ENCODE results near the gene RBP4. TPM values are rescaled to one million over a fixed set of nuclear protein-coding genes. Genes with fewer than 3 reads are reported as not detected.

Gene RBP4
- total and polyA plus RNA-seq, 10 of the 15 experiments (the other 5 are each of a cell fraction or from before 2014, with no cell fraction given): 1.2 TPM; not detected in 9

DNA sequence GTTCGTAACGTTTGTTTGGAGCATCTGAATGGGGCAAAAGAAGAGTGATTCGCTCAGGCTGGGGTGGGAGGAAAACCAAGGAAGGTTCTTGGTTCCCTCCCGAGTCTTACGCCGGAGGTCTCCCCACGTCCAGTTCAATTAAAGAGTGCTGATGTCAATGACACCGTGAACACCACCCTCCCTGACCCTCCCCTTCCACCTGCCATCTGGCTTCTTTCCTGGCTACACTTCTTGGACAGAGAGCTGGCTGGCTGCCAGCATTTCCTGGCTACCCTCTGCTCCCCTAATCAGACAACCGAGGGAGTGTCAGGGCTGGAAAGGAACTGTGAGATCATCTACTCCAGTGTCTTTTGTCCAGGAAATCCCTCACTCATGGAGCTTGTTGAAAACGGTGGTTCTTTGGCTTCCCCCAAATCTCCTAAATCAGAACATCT, 58.7 kb downstream of the RBP4 start:
- Histone ChIP-seq H3K27ac (ENCODE audit: control insufficient read depth, insufficient read depth) (no peak overlapping the region), H3K9me3 (replicated peaks; ENCODE audit: control insufficient read depth, insufficient read depth, low read length) (no peaks in the 10 kb centered on the region), H2AFZ (ENCODE audit: control insufficient read depth, low read depth, low read length) (no peak overlapping the region), H3K79me2 (ENCODE audit: control insufficient read depth, insufficient read depth, low read length) (no peaks in the 10 kb centered on the region), H3K4me3 (no peak overlapping the region), H3K36me3 (ENCODE audit: control insufficient read depth in 2 of 2, insufficient read depth in 2 of 2, low read length in 1 of 2) (no peaks in the 10 kb centered on the region), H3K4me1 (ENCODE audit: control insufficient read depth, insufficient read depth, low read length) (no peaks in the 10 kb centered on the region), H3K4me2 (ENCODE audit: control insufficient read depth, insufficient read depth) (no peak overlapping the region), H4K20me1 (ENCODE audit: control insufficient read depth, insufficient read depth) (no peaks in the 10 kb centered on the region), H3K27me3 (replicated peaks in 1 of 2; ENCODE audit: control insufficient read depth in 2 of 2, insufficient read depth in 2 of 2, low read length in 1 of 2) (no peaks in the 10 kb centered on the region), H3K9ac (ENCODE audit: control insufficient read depth, insufficient read depth, low read length) (no peak overlapping the region)
- ChIA-PET CTCF (interaction anchor here (0.6 to 1.5 kb wide), 9 partner anchors 8 to 1008 kb away, joined by 3 to 5 read pairs (median 3); no protein-coding TSS in a partner anchor), SMC1A (ENCODE audit: uncharacterized antibody, unreplicated experiment) (interaction anchor here (0.6 to 1.4 kb wide), 2 partner anchors 138 to 274 kb away, joined by 3 read pairs; no protein-coding TSS in a partner anchor), POLR2A (interaction anchor here (0.7 kb wide), 1 partner anchor 137 kb away, joined by 3 read pairs; no protein-coding TSS in a partner anchor), RAD21 (ENCODE audit: unreplicated experiment) (interaction anchor here (0.8 to 1.1 kb wide), 3 partner anchors 12 to 780 kb away, joined by 3 to 4 read pairs (median 4); no protein-coding TSS in a partner anchor)
- no peak for FAIRE-seq
- TF ChIP-seq, protein P1, sequence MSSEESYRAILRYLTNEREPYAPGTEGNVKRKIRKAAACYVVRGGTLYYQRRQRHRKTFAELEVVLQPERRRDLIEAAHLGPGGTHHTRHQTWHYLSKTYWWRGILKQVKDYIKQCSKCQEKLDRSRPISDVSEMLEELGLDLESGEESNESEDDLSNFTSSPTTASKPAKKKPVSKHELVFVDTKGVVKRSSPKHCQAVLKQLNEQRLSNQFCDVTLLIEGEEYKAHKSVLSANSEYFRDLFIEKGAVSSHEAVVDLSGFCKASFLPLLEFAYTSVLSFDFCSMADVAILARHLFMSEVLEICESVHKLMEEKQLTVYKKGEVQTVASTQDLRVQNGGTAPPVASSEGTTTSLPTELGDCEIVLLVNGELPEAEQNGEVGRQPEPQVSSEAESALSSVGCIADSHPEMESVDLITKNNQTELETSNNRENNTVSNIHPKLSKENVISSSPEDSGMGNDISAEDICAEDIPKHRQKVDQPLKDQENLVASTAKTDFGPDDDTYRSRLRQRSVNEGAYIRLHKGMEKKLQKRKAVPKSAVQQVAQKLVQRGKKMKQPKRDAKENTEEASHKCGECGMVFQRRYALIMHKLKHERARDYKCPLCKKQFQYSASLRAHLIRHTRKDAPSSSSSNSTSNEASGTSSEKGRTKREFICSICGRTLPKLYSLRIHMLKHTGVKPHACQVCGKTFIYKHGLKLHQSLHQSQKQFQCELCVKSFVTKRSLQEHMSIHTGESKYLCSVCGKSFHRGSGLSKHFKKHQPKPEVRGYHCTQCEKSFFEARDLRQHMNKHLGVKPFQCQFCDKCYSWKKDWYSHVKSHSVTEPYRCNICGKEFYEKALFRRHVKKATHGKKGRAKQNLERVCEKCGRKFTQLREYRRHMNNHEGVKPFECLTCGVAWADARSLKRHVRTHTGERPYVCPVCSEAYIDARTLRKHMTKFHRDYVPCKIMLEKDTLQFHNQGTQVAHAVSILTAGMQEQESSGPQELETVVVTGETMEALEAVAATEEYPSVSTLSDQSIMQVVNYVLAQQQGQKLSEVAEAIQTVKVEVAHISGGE (CRISPR knock-in tag; IDR thresholded peaks at IDR 0.05): no peak
- BruUV-seq (replicated peaks): no TSS peak
- in situ Hi-C loops (cut with MboI) (no loop called here), intact Hi-C loops (cut with micrococcal nuclease; ENCODE audit: unreplicated experiment) (no loop called here)
- no peak for DNase-seq (ENCODE audit: low read depth, low spot score)
- ATAC-seq: no peak
- WGBS (ENCODE audit: insufficient coverage, insufficient replicate concordance, low lambda C conversion rate, missing lambda C conversion rate): 31% methylated on average over 10 of the region's 10 CpGs

Other genes with a start within 250 kb of the RBP4 start
- gene MYOF, start 118.9 kb downstream of the RBP4 start, total RNA-seq (2014; rRNA removed): 0.11 and 0.16 TPM in 2 replicates
- 0.09 and 0.18 TPM in 2 replicates for gene MYOF, start 118.9 kb downstream of the RBP4 start, total RNA-seq (2014; rRNA removed; fragmentation: Illumina TruSeq; extraction: Trizol)
- gene MYOF, start 118.9 kb downstream of the RBP4 start, total RNA-seq (2021): 0.44 and 0.45 TPM in 2 replicates
- 0.04 and 0.15 TPM in 2 replicates for gene MYOF, start 118.9 kb downstream of the RBP4 start, polyA plus RNA-seq (2011; rRNA removed)
- gene MYOF, start 118.9 kb downstream of the RBP4 start, polyA plus RNA-seq (2014; fragmentation: Illumina TruSeq; extraction: Trizol): 0.11 and 0.19 TPM in 2 replicates
- under 1 TPM; 0.02 to 0.13 TPM for gene MYOF, start 118.9 kb downstream of the RBP4 start, polyA plus RNA-seq (2014; fragmentation: Nextera tagmentation; extraction: Ambion mirVana)
- gene MYOF, start 118.9 kb downstream of the RBP4 start, polyA plus RNA-seq (2014; rRNA removed): 0.25 and 0.42 TPM in 2 replicates
- under 1 TPM; 0.48 to 0.59 TPM for gene MYOF, start 118.9 kb downstream of the RBP4 start, polyA plus RNA-seq (2016; fragmentation: Nextera tagmentation; extraction: Ambion mirVana)
- gene CEP55, start 104.6 kb downstream of the RBP4 start, total RNA-seq (2014; rRNA removed): 51.3 and 59.5 TPM in 2 replicates
- gene CEP55, start 104.6 kb downstream of the RBP4 start, total RNA-seq (2014; rRNA removed; fragmentation: Illumina TruSeq; extraction: Trizol): 80.8 and 83.6 TPM in 2 replicates
- 37.5 and 38.7 TPM in 2 replicates for gene CEP55, start 104.6 kb downstream of the RBP4 start, total RNA-seq (2021)
- 54.6 and 86.6 TPM in 2 replicates for gene CEP55, start 104.6 kb downstream of the RBP4 start, polyA plus RNA-seq (2011; rRNA removed)
- gene CEP55, start 104.6 kb downstream of the RBP4 start, polyA plus RNA-seq (2014; fragmentation: Illumina TruSeq; extraction: Trizol): 65.2 and 77.0 TPM in 2 replicates
- gene CEP55, start 104.6 kb downstream of the RBP4 start, polyA plus RNA-seq (2014; fragmentation: Nextera tagmentation; extraction: Ambion mirVana): 10 to 100 TPM; 14.6 to 16.7 TPM
- 32.2 and 41.2 TPM in 2 replicates for gene CEP55, start 104.6 kb downstream of the RBP4 start, polyA plus RNA-seq (2014; rRNA removed)
- gene CEP55, start 104.6 kb downstream of the RBP4 start, polyA plus RNA-seq (2016; fragmentation: Nextera tagmentation; extraction: Ambion mirVana): 10 to 100 TPM; 52.7 to 56.1 TPM
- not detected in 2 replicates for gene FFAR4, start 34.6 kb downstream of the RBP4 start, total RNA-seq (2014; rRNA removed)
- gene FFAR4, start 34.6 kb downstream of the RBP4 start, total RNA-seq (2014; rRNA removed; fragmentation: Illumina TruSeq; extraction: Trizol): not detected in 2 replicates
- gene FFAR4, start 34.6 kb downstream of the RBP4 start, total RNA-seq (2021): not detected in 2 replicates
- not detected in 2 replicates for gene FFAR4, start 34.6 kb downstream of the RBP4 start, polyA plus RNA-seq (2011; rRNA removed)
- not detected in 2 replicates for gene FFAR4, start 34.6 kb downstream of the RBP4 start, polyA plus RNA-seq (2014; fragmentation: Illumina TruSeq; extraction: Trizol)
- gene FFAR4, start 34.6 kb downstream of the RBP4 start, polyA plus RNA-seq (2014; fragmentation: Nextera tagmentation; extraction: Ambion mirVana): not detected
- not detected in 2 replicates for gene FFAR4, start 34.6 kb downstream of the RBP4 start, polyA plus RNA-seq (2014; rRNA removed)
- not detected for gene FFAR4, start 34.6 kb downstream of the RBP4 start, polyA plus RNA-seq (2016; fragmentation: Nextera tagmentation; extraction: Ambion mirVana)
- not detected in 2 replicates for gene PDE6C, start 11.3 kb upstream of the RBP4 start, total RNA-seq (2014; rRNA removed)
- gene PDE6C, start 11.3 kb upstream of the RBP4 start, total RNA-seq (2014; rRNA removed; fragmentation: Illumina TruSeq; extraction: Trizol): not detected in 2 replicates
- not detected in 2 replicates for gene PDE6C, start 11.3 kb upstream of the RBP4 start, total RNA-seq (2021)
- not detected in 2 replicates for gene PDE6C, start 11.3 kb upstream of the RBP4 start, polyA plus RNA-seq (2011; rRNA removed)
- not detected in 2 replicates for gene PDE6C, start 11.3 kb upstream of the RBP4 start, polyA plus RNA-seq (2014; fragmentation: Illumina TruSeq; extraction: Trizol)
- gene PDE6C, start 11.3 kb upstream of the RBP4 start, polyA plus RNA-seq (2014; fragmentation: Nextera tagmentation; extraction: Ambion mirVana): not detected
- not detected in 2 replicates for gene PDE6C, start 11.3 kb upstream of the RBP4 start, polyA plus RNA-seq (2014; rRNA removed)
- gene PDE6C, start 11.3 kb upstream of the RBP4 start, polyA plus RNA-seq (2016; fragmentation: Nextera tagmentation; extraction: Ambion mirVana): not detected
- 8.5 and 8.9 TPM in 2 replicates for gene FRA10AC1, start 101.4 kb upstream of the RBP4 start, total RNA-seq (2014; rRNA removed)
- 9.8 and 11.0 TPM in 2 replicates for gene FRA10AC1, start 101.4 kb upstream of the RBP4 start, total RNA-seq (2014; rRNA removed; fragmentation: Illumina TruSeq; extraction: Trizol)
- gene FRA10AC1, start 101.4 kb upstream of the RBP4 start, total RNA-seq (2021): 7.3 and 9.7 TPM in 2 replicates
- gene FRA10AC1, start 101.4 kb upstream of the RBP4 start, polyA plus RNA-seq (2011; rRNA removed): 18.1 and 33.3 TPM in 2 replicates
- gene FRA10AC1, start 101.4 kb upstream of the RBP4 start, polyA plus RNA-seq (2014; fragmentation: Illumina TruSeq; extraction: Trizol): 13.3 and 20.6 TPM in 2 replicates
- 10 to 100 TPM in 1 of 2 experiments, 1 to 10 TPM in 1; 5.3 to 10.8 TPM for gene FRA10AC1, start 101.4 kb upstream of the RBP4 start, polyA plus RNA-seq (2014; fragmentation: Nextera tagmentation; extraction: Ambion mirVana)
- gene FRA10AC1, start 101.4 kb upstream of the RBP4 start, polyA plus RNA-seq (2014; rRNA removed): 6.6 and 10.0 TPM in 2 replicates
- gene FRA10AC1, start 101.4 kb upstream of the RBP4 start, polyA plus RNA-seq (2016; fragmentation: Nextera tagmentation; extraction: Ambion mirVana): 10 to 100 TPM in 1 of 2 experiments, 1 to 10 TPM in 1; 9.8 to 11.0 TPM
- gene LGI1, start 156.7 kb upstream of the RBP4 start, total RNA-seq (2014; rRNA removed): not detected in 2 replicates
- not detected in 2 replicates for gene LGI1, start 156.7 kb upstream of the RBP4 start, total RNA-seq (2014; rRNA removed; fragmentation: Illumina TruSeq; extraction: Trizol)
- gene LGI1, start 156.7 kb upstream of the RBP4 start, total RNA-seq (2021): not detected in 2 replicates
- gene LGI1, start 156.7 kb upstream of the RBP4 start, polyA plus RNA-seq (2011; rRNA removed): 0.04 TPM in 1 of 2 replicates, not detected in the other
- gene LGI1, start 156.7 kb upstream of the RBP4 start, polyA plus RNA-seq (2014; fragmentation: Illumina TruSeq; extraction: Trizol): not detected in 2 replicates
- gene LGI1, start 156.7 kb upstream of the RBP4 start, polyA plus RNA-seq (2014; fragmentation: Nextera tagmentation; extraction: Ambion mirVana): not detected
- gene LGI1, start 156.7 kb upstream of the RBP4 start, polyA plus RNA-seq (2014; rRNA removed): not detected in 2 replicates
- gene LGI1, start 156.7 kb upstream of the RBP4 start, polyA plus RNA-seq (2016; fragmentation: Nextera tagmentation; extraction: Ambion mirVana): not detected